ENCODE measurements around the gene SMAP1. TPM values are rescaled to one million over a fixed set of nuclear protein-coding genes. Genes with fewer than 3 reads are reported as not detected.

SMAP1 gene
- total RNA-seq, 4 donors from 2014 or later = 29.4 to 36.6 (median 35.8) TPM

DNA sequence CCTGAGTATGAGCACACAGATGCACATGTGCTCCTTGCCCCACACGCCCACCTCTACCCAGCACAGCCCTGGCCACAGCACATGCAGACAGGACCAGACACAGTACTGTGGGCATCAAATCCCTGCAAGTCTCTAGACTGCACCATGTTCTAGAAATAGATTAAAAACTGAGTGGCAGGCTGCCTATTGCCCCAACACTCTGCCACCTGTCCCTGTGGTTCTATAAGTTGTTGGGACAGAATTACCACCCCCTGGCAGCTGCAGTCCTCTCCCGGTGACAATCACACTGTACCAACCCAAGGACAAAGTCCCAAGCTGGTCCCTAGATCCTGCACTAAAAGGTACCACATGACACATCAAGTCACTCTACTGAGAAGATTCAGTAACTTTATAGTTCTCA, 219.0 kb downstream of the SMAP1 start:
- H3K4me3 ChIP-seq = no peak overlapping the region
- H3K9me3 ChIP-seq = no peaks in the 10 kb centered on the region
- DNase-seq = no peak
- peak in 1 of 2 donors; percentile 37 for ATAC-seq
- in situ Hi-C loops (cut with MboI; ENCODE audit: low sequenced_read_pairs in 4 of 4) = loop anchor here (5.0 to 25.0 kb wide), 3 partner anchors 179 to 349 kb away; no protein-coding TSS in a partner anchor
- H3K36me3 ChIP-seq = no peaks in the 10 kb centered on the region
- no peaks in the 10 kb centered on the region for H3K27me3 ChIP-seq
- intact Hi-C loops (cut with DNase I; ENCODE audit: low total_unique reads) = no loop called here
- TF ChIP-seq, protein P1, sequence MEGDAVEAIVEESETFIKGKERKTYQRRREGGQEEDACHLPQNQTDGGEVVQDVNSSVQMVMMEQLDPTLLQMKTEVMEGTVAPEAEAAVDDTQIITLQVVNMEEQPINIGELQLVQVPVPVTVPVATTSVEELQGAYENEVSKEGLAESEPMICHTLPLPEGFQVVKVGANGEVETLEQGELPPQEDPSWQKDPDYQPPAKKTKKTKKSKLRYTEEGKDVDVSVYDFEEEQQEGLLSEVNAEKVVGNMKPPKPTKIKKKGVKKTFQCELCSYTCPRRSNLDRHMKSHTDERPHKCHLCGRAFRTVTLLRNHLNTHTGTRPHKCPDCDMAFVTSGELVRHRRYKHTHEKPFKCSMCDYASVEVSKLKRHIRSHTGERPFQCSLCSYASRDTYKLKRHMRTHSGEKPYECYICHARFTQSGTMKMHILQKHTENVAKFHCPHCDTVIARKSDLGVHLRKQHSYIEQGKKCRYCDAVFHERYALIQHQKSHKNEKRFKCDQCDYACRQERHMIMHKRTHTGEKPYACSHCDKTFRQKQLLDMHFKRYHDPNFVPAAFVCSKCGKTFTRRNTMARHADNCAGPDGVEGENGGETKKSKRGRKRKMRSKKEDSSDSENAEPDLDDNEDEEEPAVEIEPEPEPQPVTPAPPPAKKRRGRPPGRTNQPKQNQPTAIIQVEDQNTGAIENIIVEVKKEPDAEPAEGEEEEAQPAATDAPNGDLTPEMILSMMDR (IDR thresholded peaks at IDR 0.05 in 4 of 5, conservative IDR thresholded peaks at IDR 0.05 in 1 of 5) = no peak
- no peak for TF ChIP-seq POLR2A (IDR thresholded peaks at IDR 0.05)
- no peaks in the 10 kb centered on the region for H3K4me1 ChIP-seq
- no peak overlapping the region for H3K27ac ChIP-seq

DNA sequence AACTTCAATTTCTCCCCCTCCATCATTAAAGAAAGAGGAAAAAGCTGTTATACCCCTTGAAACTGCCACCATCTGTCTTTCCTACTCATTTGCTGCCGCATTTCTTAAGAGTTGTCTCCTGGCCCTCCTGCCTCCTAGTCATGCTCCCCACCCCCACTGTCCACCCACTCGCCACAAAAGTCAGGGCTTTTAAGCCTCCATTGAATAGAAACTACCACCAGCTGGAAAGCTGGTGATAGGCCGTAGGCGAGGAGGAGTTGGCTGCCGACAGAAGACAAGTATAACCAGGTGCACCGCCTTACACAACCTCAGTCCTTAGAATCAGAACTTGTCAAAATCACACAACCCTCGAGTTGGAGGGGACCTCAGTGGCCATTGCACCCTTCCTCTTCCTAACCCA, 221.6 kb downstream of the SMAP1 start:
- TF ChIP-seq POLR2A (IDR thresholded peaks at IDR 0.05) = no peak
- TF ChIP-seq, protein P1 (IDR thresholded peaks at IDR 0.05 in 4 of 5, conservative IDR thresholded peaks at IDR 0.05 in 1 of 5) = no peak
- in situ Hi-C loops (cut with MboI; ENCODE audit: low sequenced_read_pairs in 4 of 4) (loop anchor here (5.0 to 25.0 kb wide), 3 partner anchors 182 to 352 kb away; no protein-coding TSS in a partner anchor), intact Hi-C loops (cut with DNase I; ENCODE audit: low total_unique reads) (no loop called here)
- H3K4me1 ChIP-seq = no peaks in the 10 kb centered on the region
- H3K27ac ChIP-seq = no peak overlapping the region
- no peak overlapping the region for H3K4me3 ChIP-seq
- H3K27me3 ChIP-seq = no peaks in the 10 kb centered on the region
- DNase-seq (no peak), ATAC-seq (no peak)
- H3K36me3 ChIP-seq = no peaks in the 10 kb centered on the region
- no peaks in the 10 kb centered on the region for H3K9me3 ChIP-seq

- Histone ChIP-seq H3K27me3 (no peaks in the 10 kb centered on the region), H3K4me1 (no peaks in the 10 kb centered on the region), H3K9me3 (no peaks in the 10 kb centered on the region), H3K36me3 (no peaks in the 10 kb centered on the region), H3K27ac (no peak overlapping the region), H3K4me3 (no peak overlapping the region)
- DNase-seq (no peak), ATAC-seq (no peak)
- intact Hi-C loops (cut with DNase I; ENCODE audit: low total_unique reads) = no loop called here
- TF ChIP-seq, protein P1 (IDR thresholded peaks at IDR 0.05 in 4 of 5, conservative IDR thresholded peaks at IDR 0.05 in 1 of 5) = no peak
- no peak for TF ChIP-seq POLR2A (IDR thresholded peaks at IDR 0.05)
- in situ Hi-C loops (cut with MboI; ENCODE audit: low sequenced_read_pairs in 4 of 4) = loop anchor here in 2 of 4 donors (25.0 kb wide), 1 partner anchor 357 kb away; no protein-coding TSS in a partner anchor
These were observed 226.3 kb downstream of the SMAP1 start for GRCh38 chr6:70894001-70894400.

GRCh38 chr6:70900047-70900446, 232.4 kb downstream of the SMAP1 start:
- intact Hi-C loops (cut with DNase I; ENCODE audit: low total_unique reads) = no loop called here

More at GRCh38 chr6:70900047-70900446, 232.4 kb downstream of the SMAP1 start:
- Histone ChIP-seq H3K9me3 (no peaks in the 10 kb centered on the region), H3K4me1 (no peaks in the 10 kb centered on the region), H3K27ac (no peak overlapping the region), H3K4me3 (no peak overlapping the region), H3K36me3 (no peaks in the 10 kb centered on the region), H3K27me3 (no peaks in the 10 kb centered on the region)
- ATAC-seq (no peak), DNase-seq (no peak)
- in situ Hi-C loops (cut with MboI; ENCODE audit: low sequenced_read_pairs in 4 of 4) = no loop called here
- no peak for TF ChIP-seq POLR2A (IDR thresholded peaks at IDR 0.05)
- TF ChIP-seq, protein P1 (IDR thresholded peaks at IDR 0.05 in 4 of 5, conservative IDR thresholded peaks at IDR 0.05 in 1 of 5) = no peak
